NOMO-1 treated with dmso at 0.1 percent for 144 hours (cell line): ENCODE data around the gene MCC.

Source experiments
- DNase-seq: peaks from one replicate; lab custom pipeline; 2025; ENCODE audit not compliant: unreplicated experiment; lab: John Stamatoyannopoulos, UW

Gene MCC

DNA sequence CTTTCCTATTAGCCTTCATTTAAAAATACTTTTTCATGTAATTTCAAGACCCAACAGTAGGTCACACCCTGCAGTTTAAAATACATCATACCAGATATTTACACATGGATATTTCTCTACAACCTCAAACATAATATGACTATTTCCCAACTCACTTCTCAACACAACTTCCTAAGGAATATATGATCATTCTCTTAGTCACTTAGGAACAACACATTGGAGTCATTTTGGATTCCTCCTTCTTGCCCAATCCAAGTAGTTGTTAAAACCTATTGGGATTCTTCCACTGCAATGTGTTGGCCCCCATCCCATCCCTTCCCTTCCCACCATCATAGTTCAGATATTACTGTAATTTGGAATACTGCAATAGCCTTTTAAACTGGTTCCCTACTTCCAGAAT is 366.2 kb downstream of the MCC start:
- DNase-seq = no peak

DNA sequence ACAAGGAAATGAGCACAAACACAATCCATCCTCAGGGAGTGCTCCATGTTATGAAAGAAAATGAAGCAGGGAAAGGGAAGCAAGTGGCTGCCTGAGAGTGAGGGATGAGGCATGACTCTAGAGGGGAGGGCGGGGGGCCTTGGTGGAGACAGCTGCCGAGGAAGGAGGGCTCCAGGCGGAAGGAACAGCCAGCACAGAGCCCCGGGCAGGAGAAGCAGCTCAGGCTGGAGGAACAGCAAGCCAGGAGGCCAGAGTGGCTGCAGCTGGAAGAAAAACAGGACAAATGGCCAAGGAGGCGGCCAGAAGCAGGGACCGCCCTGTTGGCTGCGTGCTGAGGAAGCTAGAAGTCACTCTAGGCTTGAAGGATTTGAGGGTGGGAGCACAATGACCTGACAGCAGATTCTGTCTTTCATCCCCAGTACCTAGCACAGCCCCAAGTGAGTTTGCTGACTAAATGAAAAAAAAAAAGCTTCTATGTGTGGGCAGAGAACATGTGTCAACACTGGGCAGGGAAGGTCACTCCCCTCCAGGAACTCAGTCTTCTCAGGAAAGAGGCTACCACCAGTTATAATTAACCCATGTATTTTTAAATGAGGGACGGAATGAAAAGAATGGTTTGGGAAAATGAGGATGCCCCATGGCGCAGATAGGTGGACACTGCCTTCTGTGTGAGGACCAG is 368.9 kb downstream of the MCC start:
- DNase-seq = no peak

DNA sequence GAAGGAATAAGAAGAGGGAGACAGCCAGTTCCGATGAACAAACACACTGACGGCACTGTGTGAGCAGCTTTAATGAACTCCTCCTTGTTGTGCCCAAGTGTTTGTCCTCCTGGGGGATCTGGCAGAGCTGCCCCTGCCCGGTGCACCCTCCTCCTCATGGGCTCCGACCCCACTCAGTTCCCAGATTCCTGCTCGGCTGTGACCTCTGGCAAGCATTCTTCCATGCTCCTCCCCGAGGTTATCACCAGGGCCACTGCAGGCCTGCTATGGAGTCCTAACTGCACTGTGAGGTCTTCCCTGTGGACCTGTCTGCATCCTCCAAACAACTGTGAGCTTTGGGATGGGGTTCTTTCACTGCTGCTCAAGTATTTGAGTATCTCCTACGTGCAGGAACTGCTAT is 369.5 kb downstream of the MCC start:
- no peak for DNase-seq

DNA sequence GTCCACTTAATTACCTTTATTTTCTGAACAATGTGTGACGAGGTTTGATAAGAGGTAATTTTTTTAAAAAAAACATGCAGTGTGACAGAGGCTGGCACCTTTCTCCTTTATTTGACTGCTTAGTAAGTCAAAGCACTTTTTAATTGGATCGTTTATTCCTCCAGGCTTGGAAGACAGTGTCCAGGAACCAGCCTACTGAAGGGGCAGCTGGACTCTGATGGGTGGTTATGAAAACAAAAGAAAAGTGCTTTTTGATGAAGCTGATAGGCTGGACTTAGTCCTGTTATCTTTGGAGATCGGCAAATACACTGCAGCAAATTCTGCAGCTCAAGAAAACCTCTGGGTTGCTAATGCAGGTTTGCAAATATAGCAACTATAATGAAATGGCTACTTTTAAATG is 370.0 kb downstream of the MCC start:
- DNase-seq = no peak

DNA sequence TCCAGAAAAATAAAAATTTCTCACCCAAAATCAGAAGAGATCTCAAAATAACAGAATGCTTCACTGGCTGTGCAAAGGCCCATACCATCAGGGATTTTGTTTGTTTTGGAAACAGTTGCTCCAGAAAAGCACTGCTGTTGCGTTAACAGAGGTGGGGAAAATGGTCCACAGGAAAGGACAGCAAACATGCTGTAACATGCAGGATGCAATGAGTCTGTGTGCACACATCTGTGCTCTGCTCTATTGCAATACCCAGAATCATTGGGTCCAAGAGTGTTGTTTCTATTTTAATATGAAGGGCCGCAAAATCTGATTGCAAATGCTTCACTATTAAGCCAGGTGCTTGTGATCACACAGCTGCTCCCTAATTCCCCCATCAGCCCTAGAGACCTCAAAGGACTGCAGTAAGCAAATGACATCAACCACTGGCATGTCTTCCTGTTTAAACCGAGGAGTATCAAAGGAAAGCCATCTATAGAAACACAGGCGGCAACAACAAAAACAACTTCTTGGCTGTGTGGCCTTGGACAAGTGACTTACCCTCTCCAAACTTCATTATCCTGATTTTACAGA is 370.6 kb downstream of the MCC start:
- no peak for DNase-seq

DNA sequence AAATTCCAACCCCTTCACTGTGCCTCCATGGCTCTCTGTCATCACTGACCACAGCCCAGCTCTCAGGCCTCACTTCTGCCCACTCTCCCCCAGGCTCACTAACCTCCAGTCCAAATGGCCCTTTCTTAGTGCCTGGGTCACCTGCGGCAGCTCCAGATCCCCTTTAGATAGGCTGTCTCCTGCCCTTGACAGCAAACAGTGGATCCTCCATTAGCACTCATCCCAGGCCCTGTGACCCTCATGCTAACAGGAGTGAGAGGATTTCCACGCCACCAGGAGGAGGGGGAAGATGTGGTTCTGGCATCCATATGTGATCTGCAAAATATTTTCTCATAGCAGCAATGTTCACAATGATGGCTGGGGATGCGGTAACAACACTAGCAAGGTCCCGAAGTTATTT is 372.3 kb downstream of the MCC start:
- no peak for DNase-seq

DNA sequence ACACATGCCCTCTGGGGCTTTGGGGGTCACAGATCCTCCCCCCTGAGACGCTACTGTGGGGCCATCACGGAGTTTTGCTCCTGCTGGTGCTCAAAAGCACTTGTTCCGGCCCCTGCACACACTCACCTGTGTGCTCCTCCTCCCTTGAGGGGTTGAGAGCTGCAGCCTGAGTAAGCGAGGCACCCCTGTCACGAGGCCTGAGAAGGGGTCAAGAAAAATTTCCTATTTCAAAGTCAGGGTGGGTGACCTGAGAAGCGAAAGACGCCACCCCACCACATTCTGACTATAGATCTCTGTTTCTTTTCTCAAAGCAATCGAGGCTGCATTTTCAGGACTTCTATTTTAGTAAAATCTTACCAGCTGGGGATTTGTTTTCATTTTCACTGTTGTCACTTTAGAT is 373.2 kb downstream of the MCC start:
- DNase-seq = no peak

DNA sequence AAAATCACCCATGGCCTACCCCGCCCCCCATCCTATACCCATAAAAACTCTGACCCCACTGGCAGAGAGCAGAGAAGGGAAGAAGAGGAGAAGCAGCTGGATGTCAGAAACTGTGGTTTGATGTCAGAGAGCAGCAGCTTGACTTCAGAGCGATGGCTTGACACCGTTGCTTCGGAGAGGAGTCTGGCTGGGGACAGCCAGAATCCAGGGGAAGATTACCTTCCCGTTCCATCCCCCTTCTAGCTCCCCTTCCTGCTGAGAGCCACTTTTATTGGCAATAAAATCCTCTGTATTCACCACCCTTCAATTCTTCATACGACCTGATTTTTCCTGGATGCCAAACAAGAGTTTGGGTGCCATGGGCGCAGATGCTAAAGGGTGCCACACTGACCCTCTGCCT is 373.7 kb downstream of the MCC start:
- no peak for DNase-seq

DNA sequence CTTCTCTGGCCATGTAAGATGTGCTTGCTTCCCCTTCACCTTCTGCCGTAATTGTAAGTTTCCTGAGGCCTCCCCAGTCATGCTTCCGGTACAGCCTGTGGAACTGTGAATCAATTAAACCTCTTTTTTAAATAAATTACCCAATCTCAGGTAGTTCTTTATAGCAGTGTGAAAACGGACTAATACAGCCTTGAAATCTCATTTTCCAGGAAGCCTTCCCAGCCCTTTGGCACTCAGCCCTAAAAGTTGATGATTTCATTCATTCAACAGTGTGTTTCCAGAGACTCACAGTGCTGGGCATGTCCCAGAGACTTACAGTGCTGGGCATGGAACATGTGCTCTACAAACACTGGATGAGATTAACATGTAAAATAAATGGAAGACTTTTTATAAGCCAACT is 375.8 kb downstream of the MCC start:
- no peak for DNase-seq

DNA sequence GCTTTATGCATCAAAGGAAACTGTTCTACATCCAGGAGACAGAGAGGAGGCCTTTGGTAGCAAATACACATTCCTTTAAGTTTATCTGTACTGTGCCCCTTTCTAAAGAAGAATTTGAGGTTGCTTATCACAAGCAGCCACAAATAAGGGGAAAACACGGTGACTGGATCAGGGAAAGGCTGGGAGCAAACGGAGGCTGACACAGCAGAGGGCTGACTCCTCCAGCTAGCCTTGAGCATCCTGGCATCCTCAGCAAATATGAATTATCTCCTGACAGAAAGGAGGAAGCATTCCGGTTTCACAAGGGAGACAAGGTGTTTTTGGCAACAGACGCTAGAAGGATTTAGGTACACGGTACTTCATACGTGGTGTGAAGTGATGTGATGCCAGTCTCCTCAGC is 378.1 kb downstream of the MCC start:
- no peak for DNase-seq

DNA sequence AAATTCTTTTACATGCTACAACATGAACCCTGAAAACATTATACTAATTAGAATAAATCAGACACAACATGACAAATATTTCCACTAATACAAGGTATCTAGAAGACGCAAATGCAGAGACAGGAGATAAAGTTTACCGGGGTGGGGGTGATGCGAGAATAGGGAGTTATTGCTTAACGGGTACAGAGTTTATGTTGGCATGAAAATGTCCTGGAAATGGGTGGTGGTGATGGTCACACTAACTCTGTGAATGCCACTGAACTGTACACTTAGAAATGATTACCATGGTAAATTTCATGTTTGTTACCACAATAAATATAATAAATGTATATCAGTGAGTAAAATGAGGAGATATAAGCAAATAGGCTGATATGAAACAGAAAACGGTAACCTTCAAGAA is 378.9 kb downstream of the MCC start:
- DNase-seq = no peak

DNA sequence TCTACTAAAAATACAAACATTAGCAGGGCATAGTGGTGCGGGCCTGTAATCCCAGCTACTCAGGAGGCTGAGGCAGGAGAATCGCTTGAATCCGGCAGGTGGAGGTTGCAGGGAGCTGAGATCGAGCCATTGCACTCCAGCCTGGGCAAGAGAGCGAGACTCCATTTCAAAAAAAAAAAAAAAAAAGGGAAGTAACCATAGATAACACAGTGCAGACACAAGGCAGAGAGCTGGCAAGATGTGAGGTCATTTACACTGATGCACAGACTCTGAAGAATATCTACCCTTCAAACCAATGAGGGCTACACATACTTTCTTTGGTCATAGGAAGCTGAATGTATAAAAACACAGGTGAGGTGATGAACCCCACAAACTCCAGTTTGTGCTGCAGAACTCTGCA is 379.8 kb downstream of the MCC start:
- DNase-seq = no peak

DNA sequence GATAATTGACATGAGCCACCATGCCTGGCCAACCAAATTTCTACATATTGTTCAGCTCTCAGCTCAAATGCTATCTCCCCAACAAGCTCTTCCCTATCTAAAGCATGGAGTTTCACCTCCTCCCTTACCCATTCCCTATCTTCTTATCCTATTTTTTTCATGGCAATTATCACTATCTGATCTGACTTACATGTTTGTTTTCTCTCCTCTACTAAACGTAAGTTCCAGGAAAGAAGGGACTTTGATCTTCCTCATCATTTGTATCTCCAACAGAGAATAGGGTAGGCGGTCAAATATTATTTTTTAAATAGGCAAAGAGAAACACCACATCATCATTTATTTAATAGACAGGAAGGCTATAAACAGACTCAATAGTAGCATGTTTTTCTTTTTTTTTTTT is 381.4 kb downstream of the MCC start:
- DNase-seq = no peak

DNA sequence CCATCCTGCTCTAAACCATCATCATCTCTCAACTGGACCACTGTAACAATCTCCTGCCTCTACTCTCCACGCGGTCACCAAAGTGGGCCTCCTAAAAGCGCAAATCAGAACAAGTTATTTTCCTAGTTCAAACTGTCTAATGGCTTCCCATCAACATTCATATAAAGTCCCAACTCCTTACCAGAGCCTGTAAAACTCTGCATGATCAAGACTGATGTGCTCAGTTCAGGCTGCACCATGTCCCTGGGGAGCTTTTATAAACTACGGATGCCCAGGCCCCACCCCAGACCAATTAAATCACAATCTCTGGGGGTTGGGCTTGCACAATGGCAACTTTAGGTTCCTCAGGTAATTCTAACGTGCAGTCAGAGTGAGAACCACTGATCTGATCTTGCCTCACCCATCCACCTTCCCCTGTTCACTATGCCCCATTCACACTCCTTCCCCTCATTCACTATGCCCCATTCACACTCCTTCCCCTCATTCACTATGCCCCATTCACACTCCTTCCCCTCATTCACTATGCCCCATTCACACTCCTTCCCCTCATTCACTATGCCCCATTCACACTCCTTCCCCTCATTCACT is 382.5 kb downstream of the MCC start:
- no peak for DNase-seq

DNA sequence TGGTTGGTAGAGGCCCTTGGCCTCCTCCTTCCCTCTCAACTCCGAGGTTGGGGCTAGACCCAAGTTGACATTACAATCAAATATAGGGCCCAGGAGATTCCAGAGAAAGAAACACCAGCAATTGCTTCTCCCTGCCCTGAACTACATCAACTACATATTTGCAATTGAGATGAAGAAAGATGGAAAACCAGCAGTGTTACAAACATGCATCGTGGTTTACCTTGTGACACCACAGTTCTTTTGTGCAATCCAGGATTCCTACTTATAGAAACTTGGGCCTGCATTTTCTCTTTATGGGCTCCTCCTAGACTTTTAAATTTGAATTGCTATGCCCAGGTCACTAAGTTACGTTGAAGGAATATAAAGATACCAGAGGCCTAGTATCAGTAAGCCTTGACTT is 384.9 kb downstream of the MCC start:
- DNase-seq = no peak

DNA sequence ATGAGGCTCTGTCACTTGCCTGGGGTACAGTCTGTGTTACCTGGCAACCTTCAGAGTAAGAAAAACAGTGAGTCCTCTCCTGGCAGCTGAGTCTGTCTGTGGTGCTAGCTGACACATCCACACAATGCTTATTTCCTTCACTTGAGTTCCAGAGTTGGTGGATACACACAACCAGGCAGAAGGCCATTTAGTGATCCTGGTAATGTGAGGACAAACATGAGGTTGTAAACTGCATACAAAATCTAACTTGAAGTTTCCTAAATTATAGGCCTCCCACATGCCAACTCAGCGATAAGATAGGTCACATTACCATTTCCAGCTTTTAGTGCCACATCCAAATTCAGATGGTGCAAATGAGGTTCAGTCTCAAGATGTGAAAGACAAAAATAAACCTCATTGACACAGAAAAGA is 386.1 kb downstream of the MCC start:
- DNase-seq = no peak

DNA sequence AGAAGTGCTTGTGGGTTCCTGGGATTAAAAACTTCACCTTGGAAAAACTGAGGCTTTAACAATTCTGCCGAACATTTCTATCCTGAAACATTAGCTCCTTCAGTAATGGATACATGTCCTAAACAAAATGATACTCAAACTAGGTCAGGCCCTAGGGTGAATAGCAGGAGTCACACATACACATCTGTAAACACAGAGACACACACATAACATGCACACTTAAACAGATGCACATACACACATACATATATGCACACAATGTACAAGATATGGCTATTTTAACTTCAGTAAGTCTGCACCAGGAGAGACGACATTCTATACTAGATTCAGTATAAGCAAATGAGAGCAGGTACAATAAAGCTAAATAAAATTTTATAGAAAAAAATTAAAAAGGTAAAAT is 387.3 kb downstream of the MCC start:
- no peak for DNase-seq

DNA sequence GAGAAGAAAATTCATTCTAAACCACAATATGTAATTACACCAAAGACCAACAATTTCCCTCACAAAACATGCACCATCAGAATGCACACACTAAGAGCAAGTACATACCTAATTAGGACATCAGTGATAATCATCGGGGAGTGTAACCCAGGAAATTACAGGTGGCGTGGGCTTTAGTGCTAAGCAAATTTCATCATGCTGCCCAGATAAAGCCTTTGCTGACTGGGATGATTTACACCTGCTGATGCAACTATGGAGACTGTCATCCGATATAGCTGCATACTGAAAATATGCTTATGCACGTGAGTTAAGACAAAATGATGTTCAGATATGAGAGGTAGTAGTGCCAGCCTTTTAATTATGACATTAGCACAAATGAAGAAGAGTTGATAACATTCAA is 388.4 kb downstream of the MCC start:
- DNase-seq = no peak

DNA sequence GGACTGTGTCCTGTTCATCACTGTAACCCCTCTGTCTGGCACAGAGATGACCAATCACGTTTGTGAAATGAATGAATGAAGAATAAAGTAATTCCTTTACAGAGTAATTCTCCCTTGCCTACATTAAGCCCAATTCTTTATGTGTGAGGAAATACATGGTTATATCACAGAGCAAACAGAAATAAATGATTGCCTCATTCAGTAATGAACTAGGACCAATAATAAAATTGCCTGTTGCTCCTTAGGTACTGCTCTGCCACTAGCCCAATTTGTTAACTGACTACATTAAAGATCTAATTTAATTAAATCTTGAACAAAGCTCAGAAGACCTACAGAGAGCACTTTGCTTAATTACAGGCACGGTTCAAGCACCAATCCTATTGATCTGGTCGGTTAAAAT is 389.9 kb downstream of the MCC start:
- no peak for DNase-seq

DNA sequence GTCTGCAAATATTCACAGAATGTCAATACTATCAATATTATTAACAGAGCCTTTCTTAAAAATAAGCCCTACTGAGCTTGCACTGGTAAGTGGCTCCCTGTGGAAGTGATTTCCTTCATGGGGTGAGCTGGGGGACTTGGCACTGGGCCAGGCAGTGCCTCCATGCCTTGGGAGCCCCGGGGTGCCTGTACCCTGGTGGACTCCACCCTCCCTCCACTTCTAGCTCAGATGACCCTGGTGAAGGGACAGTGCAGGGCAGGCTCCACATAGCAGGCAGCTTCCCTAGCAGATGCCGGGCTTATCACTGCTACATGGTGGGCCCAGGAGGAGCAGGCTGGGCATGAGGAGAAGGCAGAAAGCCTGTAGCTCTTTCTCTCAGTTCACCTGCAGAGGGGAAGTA is 392.4 kb downstream of the MCC start:
- no peak for DNase-seq

DNA sequence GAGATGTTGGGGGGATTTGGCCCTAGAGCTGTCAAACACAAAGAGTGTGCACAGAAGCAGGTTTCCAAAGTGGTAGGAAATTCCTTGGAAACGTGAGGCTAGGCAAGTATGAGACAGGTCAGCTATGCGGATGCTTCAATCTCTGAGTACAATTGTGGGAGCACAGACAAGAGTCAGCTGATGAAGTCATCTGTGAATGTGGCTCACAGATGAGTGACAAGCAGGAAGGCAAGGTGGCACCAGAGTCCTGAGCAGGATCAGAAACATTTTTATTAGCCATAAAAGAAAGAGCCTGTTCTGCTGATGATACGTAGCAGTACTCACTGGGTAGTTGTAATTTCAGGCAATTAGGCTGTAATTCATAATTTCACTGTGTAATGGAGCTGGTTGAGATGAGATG is 394.7 kb downstream of the MCC start:
- no peak for DNase-seq

DNA sequence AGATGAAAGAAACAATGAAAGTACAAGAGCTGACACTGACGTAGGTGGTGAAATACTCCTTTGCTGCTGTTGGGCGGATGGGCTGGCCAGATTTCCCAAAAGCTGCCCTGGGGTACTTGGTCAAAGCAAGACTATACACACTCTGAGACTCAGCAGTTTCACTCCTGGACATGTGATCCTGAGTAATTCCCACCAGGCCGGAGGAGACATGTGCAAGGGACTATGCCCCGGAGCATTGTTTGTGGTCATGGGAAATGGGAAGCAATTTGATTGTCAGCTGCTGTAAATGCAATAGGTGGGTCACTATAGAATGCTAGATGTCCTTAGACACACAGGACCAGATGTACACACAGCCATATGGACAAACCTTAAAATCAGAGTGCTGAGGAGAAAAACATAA is 395.6 kb downstream of the MCC start:
- no peak for DNase-seq

DNA sequence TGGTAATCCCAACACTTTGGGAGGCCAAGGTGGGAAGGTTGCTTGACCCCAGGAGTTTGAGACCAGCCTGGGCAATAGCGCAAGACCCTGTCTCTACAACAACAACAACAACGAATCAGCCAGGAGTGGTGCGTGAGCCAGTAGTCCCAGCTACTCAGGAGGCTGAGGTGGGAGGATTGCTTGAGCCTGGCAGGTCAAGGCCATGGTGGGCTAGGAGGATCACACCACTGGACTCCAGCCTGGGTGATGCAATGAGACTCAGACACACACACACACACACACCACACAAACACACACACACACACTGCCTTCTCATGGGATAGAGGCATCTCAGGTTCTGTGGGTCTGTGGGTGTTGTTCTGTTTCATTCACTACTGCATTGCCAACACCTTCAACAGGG is 396.6 kb downstream of the MCC start:
- DNase-seq = no peak
